Embryonic facial prominence (tissue), 1 donor: ENCODE results near the gene RNF213.

Experiments used
- DNase-seq: peaks from one replicate; pipeline ENCODE4 v3.0.0-alpha.2; 2016; ENCODE audit errors: extremely low spot score

The RNF213 gene

DNA sequence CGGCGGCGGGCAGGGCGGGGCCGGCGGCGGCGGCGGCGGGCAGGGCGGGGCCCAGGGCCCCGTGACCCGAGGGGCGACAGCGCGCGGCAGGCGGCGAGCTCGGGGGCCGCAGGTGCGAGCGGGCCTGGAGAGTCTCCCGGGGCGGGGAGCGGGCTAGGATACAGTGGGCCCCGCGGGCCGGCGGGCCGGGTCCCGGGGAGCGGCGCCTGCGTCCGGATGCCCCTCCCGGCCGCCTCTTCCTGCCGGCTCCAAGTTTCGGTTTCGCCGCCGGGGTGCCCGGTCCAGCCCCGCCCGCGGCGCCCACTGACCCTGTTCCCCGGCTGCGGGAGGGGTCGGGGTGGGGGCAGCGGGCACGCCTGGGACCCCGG is at the start of gene RNF213:
RNF213 (plus strand) TSS at position 62 of the 368 bp plus-strand sequence. CDS start 2,830 bp downstream, outside the sequence.
- no peak for DNase-seq

DNA sequence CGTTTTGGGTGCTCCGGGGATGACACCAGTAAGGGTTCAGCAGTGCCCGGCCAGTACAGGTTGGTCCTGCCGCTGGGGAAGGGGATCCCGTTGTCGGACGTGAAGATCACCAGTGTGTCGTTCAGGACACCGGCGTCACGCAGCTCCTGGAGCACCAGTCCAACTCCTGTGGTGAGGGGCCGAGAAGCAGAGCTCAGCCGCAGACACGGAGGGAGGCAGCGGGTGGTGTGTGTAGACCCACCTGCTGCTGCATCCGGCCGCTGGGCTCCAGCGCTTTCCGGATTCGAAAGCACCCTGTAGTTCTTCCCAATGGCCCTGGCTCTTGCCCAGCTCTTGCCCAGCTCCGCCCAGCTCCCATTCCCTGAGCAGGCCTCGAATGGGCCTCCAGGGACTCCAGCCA is 48.5 kb upstream of the RNF213 start:
- no peak for DNase-seq

DNA sequence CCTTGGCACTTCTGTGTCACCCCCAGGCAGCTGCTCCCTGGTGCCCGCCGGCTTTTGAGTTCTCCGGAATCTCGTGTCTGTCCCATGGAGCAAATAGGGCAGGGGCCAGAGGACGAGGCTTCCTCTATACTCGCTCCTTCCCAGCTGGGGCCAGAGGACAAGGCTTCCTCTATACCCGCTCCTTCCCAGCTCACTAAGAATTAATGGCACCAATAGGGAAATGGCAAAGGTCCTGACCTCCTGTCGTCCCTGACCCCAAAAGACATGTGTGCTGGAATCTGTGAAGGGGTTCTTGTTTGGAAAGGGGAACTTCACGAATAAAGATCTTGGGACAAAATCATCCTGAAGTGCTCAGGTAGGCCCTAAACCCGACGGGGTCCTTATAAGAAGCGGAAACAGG is 48.1 kb upstream of the RNF213 start:
- no peak for DNase-seq

GRCh38 chr17:80212962-80213642 is 47.5 kb upstream of the RNF213 start:
- no peak for DNase-seq

GRCh38 chr17:80213643-80213975 is 47.0 kb upstream of the RNF213 start:
- DNase-seq, result no peak

DNA sequence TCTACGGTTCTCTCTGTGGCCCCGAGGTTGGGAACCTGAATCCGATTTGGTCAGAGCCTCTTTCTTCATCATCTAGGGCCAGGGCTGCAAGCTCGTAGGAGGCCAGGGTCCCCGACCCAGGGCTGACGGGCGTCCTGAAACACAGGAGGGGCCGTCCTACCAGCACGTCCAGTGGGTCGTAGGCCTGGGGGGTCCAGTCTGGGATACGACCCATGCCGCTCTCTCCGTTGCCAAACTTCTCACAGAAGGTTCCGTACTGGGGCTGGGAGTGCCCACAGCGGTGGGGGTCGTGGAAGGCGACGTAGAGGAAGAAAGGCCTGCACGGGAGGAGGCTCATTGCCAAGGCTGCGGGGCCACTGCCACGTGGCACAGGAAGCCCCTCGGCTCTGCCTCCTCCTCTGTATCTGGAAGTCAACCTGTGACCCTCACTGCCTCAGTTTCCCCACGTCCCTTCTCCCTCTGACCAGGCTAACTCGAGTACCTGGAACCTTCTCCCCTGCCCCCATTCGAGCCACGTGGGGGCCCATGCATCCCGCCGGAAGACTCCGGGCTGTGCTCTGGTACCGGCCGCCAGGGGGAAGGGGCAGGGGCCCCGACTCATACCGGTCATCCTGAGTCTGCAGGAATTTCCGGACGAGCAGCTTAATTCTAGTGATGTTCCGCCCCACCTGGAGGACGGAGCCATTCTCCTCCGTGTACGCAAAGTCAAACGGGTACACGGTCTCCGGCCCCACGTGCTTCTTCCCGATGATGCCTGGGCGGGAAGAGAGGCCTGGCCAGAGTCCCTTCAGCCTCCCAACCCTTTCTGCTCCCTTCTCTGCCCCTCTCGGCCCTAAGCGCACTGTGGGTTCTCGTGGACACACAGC is 46.4 kb upstream of the RNF213 start:
- DNase-seq, result no peak

DNA sequence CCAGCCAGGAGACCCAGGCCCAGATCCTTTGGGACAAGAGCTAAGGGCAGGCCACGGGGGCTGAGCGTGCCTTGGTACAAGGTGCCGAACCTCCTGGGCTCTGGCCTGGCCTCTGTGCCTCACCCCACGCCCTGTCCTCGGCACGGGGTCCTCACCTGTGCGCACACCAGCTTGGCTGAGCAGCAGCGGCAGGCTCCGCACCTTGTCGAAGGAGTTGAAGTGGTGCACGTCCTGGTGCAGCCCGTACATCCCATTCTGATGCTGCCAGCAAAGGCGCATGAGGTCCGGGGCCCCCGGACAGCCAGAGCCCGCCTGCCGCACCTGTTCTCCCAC is 45.8 kb upstream of the RNF213 start:
- DNase-seq, result no peak

GRCh38 chr17:80216473-80217456 is 43.9 kb upstream of the RNF213 start:
- no peak for DNase-seq

DNA sequence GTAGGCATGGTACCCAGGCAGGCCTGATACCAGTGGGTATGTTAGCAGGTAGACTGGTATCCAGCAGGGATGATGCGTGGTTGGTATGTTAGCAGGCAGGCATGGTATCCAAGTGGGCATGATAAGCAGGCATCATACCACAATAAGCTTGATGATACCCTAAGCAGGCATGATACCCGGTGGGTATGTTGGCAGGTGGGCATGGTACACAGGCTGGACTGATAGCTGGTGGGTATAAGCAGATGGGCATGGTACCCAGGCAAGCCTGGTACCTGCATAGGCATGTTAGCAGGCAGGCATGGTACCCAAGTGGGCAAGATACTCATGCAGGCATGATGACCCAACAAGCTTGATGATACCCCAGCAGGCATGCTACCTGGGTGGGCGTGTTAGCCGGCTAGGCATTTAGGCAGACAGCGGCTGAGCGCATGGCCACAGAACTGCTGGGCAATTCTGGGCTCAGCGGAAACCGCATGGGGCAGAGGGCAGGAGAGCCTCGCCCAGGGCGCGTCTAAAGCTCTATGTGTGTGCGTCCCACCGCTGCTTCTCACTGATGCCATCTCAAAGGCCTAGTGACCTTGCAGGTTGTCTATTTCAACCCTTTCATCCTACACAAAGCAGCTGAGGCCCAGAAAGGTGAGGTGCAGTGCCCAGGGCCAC is 42.8 kb upstream of the RNF213 start:
- DNase-seq, result no peak

DNA sequence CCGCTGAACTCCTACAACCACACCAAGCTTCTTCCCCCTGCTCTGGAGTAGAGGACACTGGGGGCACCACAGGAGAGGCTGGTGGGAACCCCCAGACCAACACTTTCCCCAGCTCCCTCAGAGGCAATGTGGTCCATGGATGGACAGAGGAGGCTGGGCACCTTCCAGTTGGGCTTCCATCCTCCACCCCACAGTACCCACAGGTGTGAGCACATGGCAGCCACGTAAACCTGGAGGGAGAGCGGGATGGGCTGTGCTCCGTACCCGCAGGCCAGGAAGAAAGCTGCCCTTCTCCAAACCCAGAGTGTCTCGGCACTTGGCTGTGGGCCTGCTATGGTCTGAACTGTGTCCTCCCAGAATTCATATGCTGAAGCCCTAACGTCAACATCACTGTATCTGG is 42.3 kb upstream of the RNF213 start:
- no peak for DNase-seq

GRCh38 chr17:80219013-80219762 is 41.5 kb upstream of the RNF213 start:
- peak; percentile 34 for DNase-seq

GRCh38 chr17:80219763-80220053 is 40.9 kb upstream of the RNF213 start:
- DNase-seq, result no peak

GRCh38 chr17:80220054-80220735 is 40.5 kb upstream of the RNF213 start, which contains the start of the genes SGSH and SLC26A11:
TSS of gene SGSH (minus strand) at chr17:80220333. CDS start at chr17:80220313, 20 bp downstream.
TSS of gene SLC26A11 (plus strand) at chr17:80220427. CDS start at chr17:80221561, 1,134 bp downstream.
- no peak for DNase-seq

- DNase-seq, result no peak
These were observed 39.9 kb upstream of the RNF213 start for GRCh38 chr17:80220736-80221215.

DNA sequence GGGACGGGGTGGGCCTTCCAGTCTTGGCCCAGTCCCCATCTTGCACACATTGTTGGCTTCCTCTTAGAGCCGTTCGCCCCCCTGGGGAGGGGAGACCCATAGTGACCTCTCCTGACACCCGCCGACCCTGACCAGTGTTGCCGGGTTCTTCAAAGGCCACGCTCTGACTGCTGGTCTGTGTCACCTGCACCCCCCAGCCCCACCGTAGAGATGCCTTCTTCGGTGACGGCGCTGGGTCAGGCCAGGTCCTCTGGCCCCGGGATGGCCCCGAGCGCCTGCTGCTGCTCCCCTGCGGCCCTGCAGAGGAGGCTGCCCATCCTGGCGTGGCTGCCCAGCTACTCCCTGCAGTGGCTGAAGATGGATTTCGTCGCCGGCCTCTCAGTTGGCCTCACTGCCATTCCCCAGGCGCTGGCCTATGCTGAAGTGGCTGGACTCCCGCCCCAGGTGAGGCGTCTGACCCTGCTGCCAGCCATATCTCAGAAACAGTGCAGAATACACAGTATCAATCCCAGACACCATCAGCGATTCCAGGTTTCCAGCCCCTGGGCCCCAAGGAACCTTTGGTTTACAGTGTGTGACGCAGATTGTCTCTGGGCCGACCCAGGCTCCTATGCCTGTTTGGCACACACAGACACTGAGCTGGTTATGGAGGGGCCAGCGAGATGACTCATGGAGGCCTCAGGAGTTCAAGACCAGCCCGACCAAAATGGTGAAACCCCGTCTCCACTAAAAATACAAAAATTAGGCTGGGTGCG is 39.1 kb upstream of the RNF213 start:
- no peak for DNase-seq

GRCh38 chr17:80222376-80223141 is 38.1 kb upstream of the RNF213 start:
- no peak for DNase-seq

DNA sequence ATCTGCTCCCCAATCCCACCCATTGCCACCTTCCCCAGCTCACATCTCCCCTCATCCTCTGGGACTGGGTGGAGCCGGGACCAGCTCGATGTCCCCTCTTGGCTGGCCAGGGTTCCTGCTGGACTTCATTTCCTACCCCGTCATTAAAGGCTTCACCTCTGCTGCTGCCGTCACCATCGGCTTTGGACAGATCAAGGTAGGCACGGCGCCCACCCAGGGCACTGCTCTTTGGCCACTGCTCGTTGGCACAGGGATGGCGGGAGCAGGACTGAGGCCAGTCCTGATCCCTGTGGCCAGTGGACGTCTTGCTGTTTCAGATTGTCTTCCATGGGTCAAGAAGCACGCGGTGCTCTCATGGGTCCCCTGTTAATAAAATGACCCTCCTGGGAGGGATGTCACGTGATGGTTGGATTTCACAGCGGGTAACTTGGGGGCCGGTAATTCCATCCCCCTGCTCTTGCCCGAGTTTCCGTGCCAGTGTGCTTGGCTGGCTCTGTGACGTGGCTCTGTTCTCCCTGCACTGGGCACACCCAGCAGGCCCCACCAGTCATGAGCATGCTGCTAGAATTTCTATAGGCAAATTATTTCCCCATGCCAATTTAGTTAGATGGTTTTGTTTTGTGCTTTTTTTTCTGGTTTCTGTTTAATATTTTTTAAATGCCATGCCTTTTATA is 37.4 kb upstream of the RNF213 start:
- no peak for DNase-seq

- no peak for DNase-seq
These were observed 36.7 kb upstream of the RNF213 start for GRCh38 chr17:80223838-80224497.
